ENCODE results near the gene CST2.
"Not testable (repeated sequence)": the region's sequence is repeated elsewhere in the genome, so short reads cannot be mapped to it uniquely, and the experiment has no call there.

The CST2 gene

GRCh38 chr20:23826541-23827021 is at the start of gene CST2:
CST2 (minus strand) TSS chr20:23826729; CDS start chr20:23826660, 69 bp downstream.
- no peak for DNase-seq

DNA sequence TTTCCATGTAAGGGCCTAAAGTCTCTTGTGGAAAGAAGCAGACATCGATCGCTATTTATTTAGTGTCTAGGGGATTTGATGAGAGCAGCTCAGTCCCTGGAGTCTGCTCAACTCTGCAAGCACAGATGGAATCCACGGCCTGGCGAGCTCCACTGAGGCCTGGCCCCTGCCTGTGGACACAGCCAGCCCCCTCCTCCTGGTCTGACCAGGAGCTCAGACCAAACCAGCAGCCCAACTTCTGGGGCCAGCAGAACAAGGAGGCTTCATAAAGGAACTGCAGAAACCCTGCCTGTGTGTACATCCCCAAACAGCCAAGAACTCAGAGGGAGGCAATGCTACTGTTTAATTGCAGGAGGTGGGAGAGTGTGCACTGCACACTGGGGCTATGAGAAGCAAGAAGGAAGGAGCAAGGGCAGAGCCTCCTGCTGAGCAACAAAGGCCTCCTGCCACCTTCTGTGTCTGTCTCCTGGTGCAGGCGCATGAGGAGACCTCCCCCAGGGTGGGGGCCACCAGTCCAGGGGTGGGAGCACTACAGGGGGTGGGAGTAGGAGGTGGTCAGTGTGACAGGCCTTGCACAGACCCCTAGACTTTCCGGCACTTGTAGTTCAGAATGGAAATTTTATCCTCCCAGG is 49.2 kb upstream of the CST2 start:
- DNase-seq, result no peak

DNA sequence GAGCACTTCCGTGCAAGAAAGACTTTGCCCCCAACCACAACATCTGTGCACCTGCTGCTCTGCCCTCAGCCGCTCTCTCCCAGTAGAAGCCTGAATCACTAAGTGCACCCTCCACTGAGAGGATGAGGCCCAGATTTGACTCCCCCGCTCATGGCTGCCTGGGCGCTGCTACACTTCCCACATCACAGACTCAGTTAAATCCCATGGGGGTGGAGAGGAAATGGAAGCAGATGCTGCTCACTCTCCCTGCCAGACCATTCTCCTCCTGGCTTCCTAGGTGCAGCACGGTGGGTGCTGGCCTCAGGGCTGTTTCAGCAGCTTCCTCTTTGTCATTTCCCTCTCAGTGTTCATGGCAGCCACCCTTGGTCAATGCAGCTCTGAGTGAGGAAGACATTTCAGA is 48.2 kb upstream of the CST2 start:
- DNase-seq, result no peak

DNA sequence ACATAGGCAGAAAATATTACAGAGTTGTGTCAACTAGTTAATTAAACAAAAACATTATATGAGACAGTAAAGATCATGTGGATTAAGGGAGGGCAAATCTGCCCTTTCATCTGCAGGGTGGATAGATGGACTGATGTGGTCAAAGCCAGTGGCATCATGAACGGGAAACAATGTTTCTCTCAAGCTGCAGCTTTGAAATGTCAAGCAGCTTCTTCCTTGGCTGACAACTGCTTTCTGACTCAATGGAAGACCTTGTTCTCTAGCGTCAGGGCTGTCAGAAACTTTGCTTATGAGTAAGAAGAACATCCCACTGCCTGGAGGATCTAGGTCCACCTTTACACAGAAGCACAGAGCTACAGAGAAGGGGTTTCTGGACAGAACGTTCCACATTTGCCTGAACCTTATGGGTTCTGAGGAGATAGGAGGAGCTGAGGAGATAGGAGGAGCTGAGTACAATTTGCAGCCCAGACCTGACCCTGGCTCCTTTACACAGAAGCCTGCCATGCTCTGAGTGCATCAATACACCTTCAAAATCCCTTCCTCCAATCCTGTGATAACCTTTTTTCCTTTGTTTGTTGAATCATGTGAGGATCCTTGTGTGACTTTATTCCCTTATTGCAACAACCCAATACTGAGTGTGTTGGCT is 47.0 kb upstream of the CST2 start:
- DNase-seq, result no peak

GRCh38 chr20:23872065-23872464 is 45.5 kb upstream of the CST2 start:
- DNase-seq, result no peak

DNA sequence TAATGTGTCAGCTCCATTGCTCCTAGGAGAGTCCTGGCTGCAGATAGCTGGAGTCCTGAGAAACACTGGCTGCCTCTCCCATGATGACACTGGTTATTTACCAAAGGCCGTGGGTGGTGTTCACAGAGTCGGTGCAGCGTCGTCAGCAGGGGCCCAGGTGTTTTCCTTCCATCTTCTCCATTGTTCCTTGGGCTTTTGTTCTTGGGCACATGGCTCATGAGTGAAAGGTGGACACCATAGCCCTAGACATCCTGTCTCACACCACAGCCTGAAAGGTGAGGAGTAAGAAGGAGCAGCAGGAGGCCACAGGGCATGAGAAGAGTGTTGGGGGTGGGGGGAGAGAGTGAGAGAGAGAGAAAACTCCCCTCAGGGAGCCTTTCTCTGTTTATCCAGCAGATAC is 43.9 kb upstream of the CST2 start:
- no peak for DNase-seq

GRCh38 chr20:23869520-23869919 is 43.0 kb upstream of the CST2 start:
- no peak for DNase-seq

DNA sequence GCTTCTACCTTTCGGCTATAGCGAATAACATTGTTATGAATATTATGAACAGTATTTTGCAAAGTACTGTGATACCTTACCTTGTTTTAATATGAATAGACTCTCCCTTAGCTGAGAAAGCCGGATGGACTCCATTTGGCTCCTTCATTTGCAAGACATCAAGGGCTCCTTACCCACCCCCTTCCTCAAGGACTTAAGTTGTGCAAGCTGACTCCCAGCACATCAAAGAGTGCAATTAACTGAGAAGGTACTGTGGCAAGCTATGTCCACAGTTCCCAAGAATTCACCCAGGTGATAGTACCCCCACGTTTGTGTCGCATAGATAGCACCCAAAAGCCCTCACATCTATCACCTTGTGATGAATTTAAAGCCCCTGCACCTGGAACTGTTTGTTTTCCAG is 41.8 kb upstream of the CST2 start:
- DNase-seq, result no peak

DNA sequence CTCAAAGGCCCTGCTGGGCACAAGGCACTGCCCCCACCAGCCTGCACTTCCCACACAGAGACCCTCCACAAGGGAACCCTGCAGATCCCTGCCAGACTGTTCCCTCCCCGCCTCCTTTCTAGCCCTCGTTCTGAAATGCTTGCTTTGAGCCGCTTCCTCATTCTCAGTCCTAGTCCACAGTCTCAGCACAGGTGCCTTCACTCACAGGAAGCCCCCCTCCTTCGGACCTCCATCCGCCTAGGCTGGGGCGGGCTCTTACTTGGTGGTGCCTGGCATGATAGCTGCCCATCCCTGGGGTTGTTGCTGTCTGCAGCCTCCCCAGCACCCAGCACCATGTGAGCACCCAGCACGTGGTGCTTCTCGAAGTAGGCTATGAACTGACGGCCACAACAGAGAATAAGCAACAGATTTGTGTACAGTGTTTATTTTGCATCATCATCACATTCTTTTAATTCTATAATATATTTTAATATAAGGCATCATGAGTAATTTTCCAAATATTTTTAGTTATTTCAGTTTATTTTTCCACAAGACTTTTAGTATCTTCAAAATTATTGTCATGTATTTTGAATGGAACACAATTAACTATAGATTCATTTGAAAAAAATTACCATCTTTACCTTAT is 40.7 kb upstream of the CST2 start:
- no peak for DNase-seq

DNA sequence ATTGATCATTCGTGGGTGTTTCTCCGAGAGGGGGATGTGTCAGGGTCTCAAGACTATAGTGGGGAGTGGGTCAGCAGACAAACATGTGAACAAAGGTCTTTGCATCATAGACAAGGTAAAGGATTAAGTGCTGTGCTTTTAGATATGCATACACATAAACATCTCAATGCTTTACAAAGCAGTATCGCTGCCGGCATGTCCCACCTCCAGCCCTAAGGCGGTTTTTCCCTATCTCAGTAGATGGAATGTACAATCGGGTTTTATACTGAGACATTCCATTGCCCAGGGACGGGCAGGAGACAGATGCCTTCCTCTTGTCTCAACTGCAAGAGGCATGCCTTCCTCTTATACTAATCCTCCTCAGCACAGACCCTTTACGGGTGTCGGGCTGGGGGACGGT is 34.2 kb upstream of the CST2 start:
- not testable (repeated sequence) for DNase-seq

- no peak for DNase-seq
Observed at GRCh38 chr20:23857962-23858595, 31.6 kb upstream of the CST2 start.

DNA sequence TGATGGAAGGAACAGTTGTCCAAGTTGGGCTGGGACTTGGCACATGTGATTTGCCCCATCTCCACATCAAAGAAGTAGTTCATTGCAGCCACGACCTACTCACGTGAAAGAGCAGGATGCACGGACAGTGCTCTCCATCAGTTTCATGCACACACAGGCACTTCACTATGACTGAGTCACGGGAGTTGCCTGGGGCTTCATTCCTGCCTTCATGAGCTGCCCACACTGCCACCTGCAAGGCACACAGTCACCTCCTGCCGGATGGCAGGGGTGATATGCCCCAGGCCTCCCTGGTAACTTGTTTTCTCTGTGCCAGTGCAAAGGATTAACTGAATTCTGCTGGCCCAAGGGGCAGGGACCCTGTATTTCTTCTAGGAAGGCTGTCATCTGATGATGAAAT is 30.2 kb upstream of the CST2 start:
- DNase-seq, result no peak

- DNase-seq, result no peak
Observed at GRCh38 chr20:23856226-23856625, 29.7 kb upstream of the CST2 start.

- DNase-seq, result no peak
Observed at GRCh38 chr20:23841693-23842092, 15.2 kb upstream of the CST2 start.

DNA sequence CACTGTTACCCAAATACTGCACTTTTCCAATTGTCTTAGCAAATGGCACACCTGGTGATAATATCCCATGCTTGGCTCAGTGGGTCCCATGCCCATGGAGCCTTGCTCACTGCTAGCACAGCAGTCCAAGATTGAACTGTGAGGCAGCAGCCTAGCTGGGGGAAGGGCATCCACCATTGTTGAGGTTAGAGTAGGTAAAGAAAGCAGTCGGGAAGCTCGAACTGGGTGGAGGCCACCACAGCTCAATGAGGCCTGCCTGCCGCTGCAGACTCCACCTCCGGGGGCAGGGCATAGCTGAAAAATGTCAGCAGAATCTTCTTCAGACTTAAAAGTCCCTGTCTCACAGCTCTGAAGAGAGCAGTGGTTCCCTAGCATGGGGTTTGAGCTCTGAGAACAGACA is 9.2 kb upstream of the CST2 start:
- no peak for DNase-seq

- no peak for DNase-seq
Observed at GRCh38 chr20:23832775-23833513, 6.4 kb upstream of the CST2 start.

- not testable (repeated sequence) for DNase-seq
Observed at GRCh38 chr20:23831961-23832360, 5.4 kb upstream of the CST2 start.

DNA sequence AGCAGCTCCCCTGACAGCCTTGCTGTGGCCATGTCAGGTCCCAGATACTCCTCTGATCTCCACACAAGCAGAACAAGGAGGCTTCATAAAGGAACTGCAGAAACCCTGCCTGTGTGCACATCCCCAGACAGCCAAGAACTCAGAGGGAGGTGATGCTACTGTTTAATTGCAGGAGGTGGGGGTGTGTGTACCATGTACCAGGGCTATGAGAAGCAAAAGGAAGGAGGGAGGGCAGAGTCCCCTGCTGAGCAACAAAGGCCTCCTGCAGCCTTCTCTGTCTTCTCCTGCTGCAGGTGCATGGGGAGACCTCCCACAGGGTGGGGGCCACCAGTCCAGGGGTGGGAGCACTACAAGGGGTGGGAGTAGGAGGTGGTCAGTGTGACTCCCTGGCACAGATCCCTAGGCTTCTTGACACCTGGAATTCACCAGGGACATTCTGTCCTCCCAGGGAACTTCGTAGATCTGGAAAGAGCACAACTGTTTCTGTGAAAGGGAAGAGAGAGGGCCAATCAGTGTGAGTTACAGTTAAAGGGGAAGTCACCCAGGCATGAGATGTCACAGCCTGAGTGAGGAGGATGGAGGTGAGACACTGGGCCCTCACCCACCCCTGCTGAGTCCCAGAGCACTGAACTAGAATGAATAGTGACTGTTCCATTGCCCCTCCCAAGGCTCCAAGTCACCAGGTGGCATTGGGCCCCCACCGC is 2.8 kb downstream of the CST2 start:
- no peak for DNase-seq

DNA sequence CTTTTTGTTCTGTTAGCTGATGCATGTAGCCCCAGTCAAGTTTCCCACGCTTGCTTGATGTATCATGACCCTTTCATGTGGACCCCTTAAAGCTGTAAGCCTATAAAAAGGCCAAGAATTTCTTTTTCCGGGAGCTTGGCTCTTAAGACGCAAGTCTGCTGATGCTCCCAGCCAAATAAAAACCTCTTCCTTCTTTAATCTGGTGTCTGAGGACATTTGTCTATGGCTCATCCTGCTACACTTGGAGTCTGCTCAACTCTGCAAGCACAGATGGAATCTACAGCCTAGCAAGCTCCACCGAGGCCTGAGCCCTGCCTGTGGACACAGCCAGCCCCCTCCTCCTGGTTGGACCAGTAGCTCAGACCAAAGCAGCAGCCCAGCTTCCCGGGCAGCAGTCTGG is 3.4 kb downstream of the CST2 start:
- DNase-seq, result no peak

DNA sequence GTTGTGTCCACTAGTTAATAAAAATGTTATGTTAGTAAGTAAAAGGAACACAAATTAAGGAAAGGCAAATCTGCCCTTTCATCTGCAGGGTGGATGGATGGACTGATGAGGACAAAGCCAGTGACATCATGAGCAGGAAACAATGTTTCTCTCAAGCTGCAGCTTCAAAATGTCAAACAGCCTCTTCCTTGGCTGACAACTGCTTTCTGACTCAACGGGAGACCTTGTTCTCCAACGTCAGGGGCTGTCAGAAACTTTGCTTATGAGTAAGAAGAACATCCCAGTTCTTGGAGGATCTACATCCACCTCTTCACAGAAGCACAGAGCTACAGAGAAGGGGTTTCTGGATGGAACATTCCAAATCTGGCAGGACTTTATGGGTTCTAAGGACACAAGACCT is 6.0 kb downstream of the CST2 start:
- DNase-seq, result no peak

DNA sequence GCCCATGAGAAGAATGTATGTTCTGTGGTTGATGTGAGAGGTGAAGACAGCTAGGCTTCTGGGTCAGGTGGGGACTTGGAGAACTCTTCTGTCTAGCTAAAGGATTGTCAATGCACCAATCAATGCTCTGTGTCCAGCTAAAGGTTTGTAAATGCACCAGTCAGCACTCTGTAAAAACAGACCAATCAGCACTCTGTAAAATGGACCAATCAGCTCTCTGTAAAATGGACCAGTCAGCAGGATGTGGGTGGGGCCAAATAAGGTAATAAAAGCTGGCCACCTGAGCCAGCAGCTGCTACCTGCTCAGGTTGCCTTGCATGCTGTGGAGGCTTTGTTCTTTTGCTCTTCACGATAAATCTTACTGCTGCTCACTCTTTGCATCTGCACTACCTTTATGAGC is 15.0 kb downstream of the CST2 start:
- not testable (repeated sequence) for DNase-seq

DNA sequence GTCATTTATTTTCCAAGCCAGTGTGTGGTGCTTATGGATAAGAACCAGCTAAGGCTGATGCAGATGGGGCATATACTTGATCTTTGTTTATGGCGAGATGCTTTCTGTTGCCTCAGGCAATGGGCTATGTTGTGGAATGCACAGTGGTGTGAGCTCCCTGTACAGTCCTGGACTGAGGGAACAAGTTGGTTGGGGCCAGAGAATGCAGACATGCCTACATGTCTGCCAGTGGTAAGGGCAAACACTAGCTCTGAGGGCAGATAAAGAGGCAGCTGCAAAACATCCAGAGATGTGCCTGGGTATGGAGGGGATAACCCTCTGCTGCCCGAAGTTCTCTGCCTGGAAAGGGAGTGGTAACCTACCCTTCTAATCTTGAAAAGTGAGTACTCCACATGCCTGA is 16.2 kb downstream of the CST2 start:
- DNase-seq, result not testable (repeated sequence)
